H9 (cell line): Measurements from ENCODE around the gene ZP1. TPM values are rescaled to one million over a fixed set of nuclear protein-coding genes. Genes with fewer than 3 reads are reported as not detected.

Source experiments
- DNase-seq: peaks from one replicate; pipeline ENCODE4 v3.0.0-alpha.2; 2017
- H2AFZ ChIP-seq: one replicate; pipeline ENCODE4 v1.6.1; 2013; ENCODE audit warnings: mild to moderate bottlenecking, low read length, control low read depth, moderate library complexity
- H2AK5ac ChIP-seq: 2 replicates; pipeline ENCODE4 v1.6.1; 2013; ENCODE audit warnings: low read length, control low read depth, mixed read lengths; ENCODE audit not compliant: insufficient read length
- H2BK120ac ChIP-seq: one replicate; pipeline ENCODE4 v1.6.1; 2013; ENCODE audit warnings: low read depth, mild to moderate bottlenecking, low read length, control low read depth, inconsistent platforms; ENCODE audit not compliant: poor library complexity, severe bottlenecking
- H2BK12ac ChIP-seq: 2 replicates; pipeline ENCODE4 v1.6.1; 2013; ENCODE audit warnings: low read length, control low read depth, mixed read lengths, low read depth; ENCODE audit not compliant: insufficient read length
- H2BK15ac ChIP-seq: 2 replicates; pipeline ENCODE4 v1.6.1; 2013; ENCODE audit warnings: low read depth, low read length, control low read depth
- H2BK20ac ChIP-seq: one replicate; pipeline ENCODE4 v1.6.1; 2013; ENCODE audit warnings: low read depth, mild to moderate bottlenecking, low read length, control low read depth, inconsistent platforms; ENCODE audit not compliant: poor library complexity, severe bottlenecking
- H2BK5ac ChIP-seq: 2 replicates; pipeline ENCODE4 v1.6.1; 2013; ENCODE audit warnings: low read length, control low read depth, mixed read lengths; ENCODE audit not compliant: insufficient read length
- H3K14ac ChIP-seq: 2 replicates; pipeline ENCODE4 v1.6.1; 2013; ENCODE audit warnings: low read length, control low read depth; ENCODE audit not compliant: insufficient read depth
- H3K18ac ChIP-seq: 2 replicates; pipeline ENCODE4 v1.6.1; 2013; ENCODE audit warnings: low read depth, mild to moderate bottlenecking, mixed read lengths, low read length, control low read depth; ENCODE audit not compliant: insufficient read length
- H3K23ac ChIP-seq: 2 replicates; pipeline ENCODE4 v1.6.1; 2013; ENCODE audit warnings: low read length, control low read depth, mixed read lengths, low read depth; ENCODE audit not compliant: insufficient read length
- H3K23me2 ChIP-seq: 2 replicates; pipeline ENCODE4 v1.6.1; 2013; ENCODE audit warnings: low read depth, mild to moderate bottlenecking, mixed read lengths, low read length, control low read depth; ENCODE audit not compliant: insufficient read length, poor library complexity, severe bottlenecking
- H3K27ac ChIP-seq: 2 replicates; pipeline ENCODE4 v1.5.1; 2013; ENCODE audit warnings: low read length, control low read depth, mixed read lengths, low read depth; ENCODE audit not compliant: insufficient read length
- H3K27me3 ChIP-seq: 2 replicates; pipeline ENCODE4 v1.6.1; 2013; ENCODE audit warnings: low read length, control low read depth, inconsistent platforms; ENCODE audit not compliant: insufficient read depth
- H3K4ac ChIP-seq: 2 replicates; pipeline ENCODE4 v1.6.1; 2013; ENCODE audit warnings: low read depth, mild to moderate bottlenecking, control low read depth, inconsistent platforms, low read length, moderate library complexity
- H3K4me1 ChIP-seq: 2 replicates; pipeline ENCODE4 v1.6.1; 2013; ENCODE audit warnings: low read length, control low read depth, inconsistent platforms; ENCODE audit not compliant: insufficient read depth
- H3K4me2 ChIP-seq: 2 replicates; pipeline ENCODE4 v1.6.1; 2013; ENCODE audit warnings: low read length, control low read depth, mixed read lengths; ENCODE audit not compliant: insufficient read length, insufficient read depth
- H3K56ac ChIP-seq: 2 replicates; pipeline ENCODE4 v1.6.1; 2013; ENCODE audit warnings: low read depth, mild to moderate bottlenecking, mixed read lengths, low read length, control low read depth; ENCODE audit not compliant: insufficient read length
- H3K79me1 ChIP-seq: 2 replicates; pipeline ENCODE4 v1.6.1; 2013; ENCODE audit warnings: low read depth, mild to moderate bottlenecking, moderate library complexity, low read length, control low read depth, inconsistent platforms; ENCODE audit not compliant: insufficient read depth, poor library complexity, severe bottlenecking
- H3K79me2 ChIP-seq: 2 replicates; pipeline ENCODE4 v1.6.1; 2013; ENCODE audit warnings: low read length, control low read depth, inconsistent platforms; ENCODE audit not compliant: insufficient read depth
- H3K9ac ChIP-seq: 2 replicates; pipeline ENCODE4 v1.6.1; 2013; ENCODE audit warnings: low read length, control low read depth, mixed read lengths; ENCODE audit not compliant: insufficient read length; ENCODE audit errors: extremely low read depth
- H3K9me3 ChIP-seq: one replicate; pipeline ENCODE4 v1.6.1; 2013; ENCODE audit warnings: low read depth, low read length, inconsistent platforms; ENCODE audit not compliant: control insufficient read depth
- H3T11ph ChIP-seq: one replicate; pipeline ENCODE4 v1.6.1; 2013; ENCODE audit warnings: mild to moderate bottlenecking, low read length, control low read depth, inconsistent platforms
- H4K20me1 ChIP-seq: one replicate; pipeline ENCODE4 v1.6.1; 2013; ENCODE audit not compliant: control insufficient read depth, insufficient read length, insufficient read depth
- H4K5ac ChIP-seq: 2 replicates; pipeline ENCODE4 v1.6.1; 2013; ENCODE audit warnings: low read depth, mild to moderate bottlenecking, mixed read lengths, low read length, control low read depth; ENCODE audit not compliant: insufficient read length
- H4K8ac ChIP-seq: replicated peaks from 2 replicates; pipeline ENCODE4 v1.6.1; 2013; ENCODE audit warnings: low read length, control low read depth, mixed read lengths, low read depth; ENCODE audit not compliant: insufficient read length
- H4K91ac ChIP-seq: 2 replicates; pipeline ENCODE4 v1.6.1; 2013; ENCODE audit warnings: low read depth, mild to moderate bottlenecking, moderate library complexity, mixed read lengths, low read length, control low read depth; ENCODE audit not compliant: insufficient read length
- H3K27ac Mint-ChIP-seq, 3 experiments: 2 replicates in 2 of 3; 3 replicates in 1 of 3; pipeline ENCODE4 v1.8.0; 2020 to 2021; ENCODE audit warnings: mixed read lengths in 3 of 3, mild to moderate bottlenecking in 1 of 3, moderate library complexity in 1 of 3
- H3K27me3 Mint-ChIP-seq: 2 replicates; pipeline ENCODE4 v1.8.0; 2021; ENCODE audit warnings: low read depth, mild to moderate bottlenecking, moderate library complexity, mixed read lengths
- H3K36me3 Mint-ChIP-seq, 3 experiments: 2 replicates in 2 of 3; 3 replicates in 1 of 3; pipeline ENCODE4 v1.8.0; 2020 to 2021; ENCODE audit warnings: low read depth in 3 of 3, mixed read lengths in 3 of 3; ENCODE audit not compliant: insufficient read depth in 1 of 3
- H3K4me1 Mint-ChIP-seq, 2 experiments: 2 replicates each; pipeline ENCODE4 v1.8.0; 2020; ENCODE audit warnings: mixed read lengths in 2 of 2
- H3K4me3 Mint-ChIP-seq, 2 experiments: 2 replicates in 1 of 2; 3 replicates in 1 of 2; pipeline ENCODE4 v1.8.0; 2020 to 2021; ENCODE audit warnings: mild to moderate bottlenecking in 2 of 2, mixed read lengths in 2 of 2, moderate library complexity in 1 of 2
- H3K9me3 Mint-ChIP-seq, 2 experiments: 2 replicates in 1 of 2; 3 replicates in 1 of 2; pipeline ENCODE4 v1.8.0; 2020; ENCODE audit warnings: mild to moderate bottlenecking in 2 of 2, mixed read lengths in 2 of 2, moderate library complexity in 1 of 2
- WGBS: extraction: QIAGEN DNeasy Blood & Tissue Kit; methylation state at CpG from one replicate; pipeline ENCODE4 v1.1.7; 2013; ENCODE audit warnings: missing lambda C conversion rate, low lambda C conversion rate, mixed read lengths; ENCODE audit not compliant: insufficient read length; ENCODE audit errors: extremely low coverage; 5-methylcytosine and 5-hydroxymethylcytosine counted together
- total RNA-seq: library from RNA; stranded (reverse); gene quantifications from 2 replicates; pipeline ENCODE4 v1.2.1, GENCODE V29; 2021
- TF ChIP-seq, protein P1 (sequence below): fragments of 200-600 bp; sonication (generic); conservative IDR thresholded peaks from 3 replicates; pipeline ENCODE4 v1.8.0; 2021; ENCODE audit warnings: antibody characterized with exemption, mild to moderate bottlenecking

ZP1 gene
- total RNA-seq, 1 experiment from 2014 or later: not detected

- H4K20me1 ChIP-seq: no peaks in the 10 kb centered on the region
- no peaks in the 10 kb centered on the region for H3K27me3 ChIP-seq
- no peak overlapping the region for H4K5ac ChIP-seq
- no peak overlapping the region for H3K27ac ChIP-seq
- H2BK15ac ChIP-seq: no peak overlapping the region
- H3K79me2 ChIP-seq: no peaks in the 10 kb centered on the region
- H3K9ac ChIP-seq: no peak overlapping the region
- no peaks in the 10 kb centered on the region for H3K4me1 Mint-ChIP-seq
- H2BK20ac ChIP-seq: no peak overlapping the region
- H3K27me3 Mint-ChIP-seq: peaks cover 4% of the 10 kb centered on the region
- H2BK120ac ChIP-seq: no peak overlapping the region
- no peak overlapping the region for H2BK12ac ChIP-seq
- no peak overlapping the region for H3T11ph ChIP-seq
- no peak overlapping the region for H3K4me2 ChIP-seq
- H2BK5ac ChIP-seq: no peak overlapping the region
- H3K36me3 Mint-ChIP-seq: no peaks in the 10 kb centered on the region; a peak in 1 of 7 replicates
- H3K14ac ChIP-seq: no peak overlapping the region
- H3K18ac ChIP-seq: no peak overlapping the region
- H3K23me2 ChIP-seq: no peaks in the 10 kb centered on the region
- no peak overlapping the region for H3K56ac ChIP-seq
- H2AFZ ChIP-seq: no peak overlapping the region
- no peaks in the 10 kb centered on the region for H3K9me3 Mint-ChIP-seq
- no peaks in the 10 kb centered on the region; the same call in 1 of the 2 replicates for H3K4me1 ChIP-seq
- no peaks in the 10 kb centered on the region for H3K79me1 ChIP-seq
- no CpG with 5 or more reads among the region's 15 CpGs for WGBS
- no peak overlapping the region for H3K4ac ChIP-seq
- H4K91ac ChIP-seq: no peak overlapping the region
- no peak overlapping the region for H3K27ac Mint-ChIP-seq
- no peak overlapping the region for H3K4me3 Mint-ChIP-seq
- no peak overlapping the region for H3K23ac ChIP-seq
- H3K9me3 ChIP-seq: no peaks in the 10 kb centered on the region
- no peak overlapping the region for H4K8ac ChIP-seq
- DNase-seq: no peak
- H2AK5ac ChIP-seq: no peak overlapping the region
- TF ChIP-seq, protein P1, sequence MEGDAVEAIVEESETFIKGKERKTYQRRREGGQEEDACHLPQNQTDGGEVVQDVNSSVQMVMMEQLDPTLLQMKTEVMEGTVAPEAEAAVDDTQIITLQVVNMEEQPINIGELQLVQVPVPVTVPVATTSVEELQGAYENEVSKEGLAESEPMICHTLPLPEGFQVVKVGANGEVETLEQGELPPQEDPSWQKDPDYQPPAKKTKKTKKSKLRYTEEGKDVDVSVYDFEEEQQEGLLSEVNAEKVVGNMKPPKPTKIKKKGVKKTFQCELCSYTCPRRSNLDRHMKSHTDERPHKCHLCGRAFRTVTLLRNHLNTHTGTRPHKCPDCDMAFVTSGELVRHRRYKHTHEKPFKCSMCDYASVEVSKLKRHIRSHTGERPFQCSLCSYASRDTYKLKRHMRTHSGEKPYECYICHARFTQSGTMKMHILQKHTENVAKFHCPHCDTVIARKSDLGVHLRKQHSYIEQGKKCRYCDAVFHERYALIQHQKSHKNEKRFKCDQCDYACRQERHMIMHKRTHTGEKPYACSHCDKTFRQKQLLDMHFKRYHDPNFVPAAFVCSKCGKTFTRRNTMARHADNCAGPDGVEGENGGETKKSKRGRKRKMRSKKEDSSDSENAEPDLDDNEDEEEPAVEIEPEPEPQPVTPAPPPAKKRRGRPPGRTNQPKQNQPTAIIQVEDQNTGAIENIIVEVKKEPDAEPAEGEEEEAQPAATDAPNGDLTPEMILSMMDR: no peak
Measured at GRCh38 chr11:60859616-60860250, 7.6 kb upstream of the ZP1 start.
